Cerebellar nuclear complex (tissue), 1 donor: ENCODE data around the gene MLXIP.

Experiments used
- DNase-seq, 2 experiments: peaks; one replicate each; lab custom pipeline; 2025; lab: John Stamatoyannopoulos, UW

MLXIP gene

GRCh38 chr12:122079033-122079531, 526 bp downstream of the MLXIP start:
- no peak for DNase-seq

- DNase-seq, result no peak
Observed at GRCh38 chr12:122079532-122080081, 1.1 kb downstream of the MLXIP start.

GRCh38 chr12:122080149-122081082, 1.9 kb downstream of the MLXIP start:
- DNase-seq, result peak; percentile 10 to 54

GRCh38 chr12:122081083-122081696, 2.6 kb downstream of the MLXIP start:
- no peak for DNase-seq

- no peak for DNase-seq
Observed at GRCh38 chr12:122081697-122082221, 3.2 kb downstream of the MLXIP start.

GRCh38 chr12:122082621-122083356, 4.2 kb downstream of the MLXIP start:
- DNase-seq, result no peak

GRCh38 chr12:122084857-122085405, 6.4 kb downstream of the MLXIP start:
- no peak for DNase-seq

GRCh38 chr12:122085591-122085990, 7.0 kb downstream of the MLXIP start:
- DNase-seq, result no peak

- no peak for DNase-seq
Observed at GRCh38 chr12:122086116-122086515, 7.6 kb downstream of the MLXIP start.

- DNase-seq, result no peak
Observed at GRCh38 chr12:122086641-122087285, 8.2 kb downstream of the MLXIP start.

GRCh38 chr12:122087431-122088178, 9.0 kb downstream of the MLXIP start:
- DNase-seq, result no peak

- no peak for DNase-seq
Observed at GRCh38 chr12:122088179-122088810, 9.7 kb downstream of the MLXIP start.

GRCh38 chr12:122089077-122089476, 10.5 kb downstream of the MLXIP start:
- DNase-seq, result no peak

- DNase-seq, result no peak
Observed at GRCh38 chr12:122090759-122091515, 12.4 kb downstream of the MLXIP start.

GRCh38 chr12:122093098-122093883, 14.7 kb downstream of the MLXIP start:
- DNase-seq, result no peak

GRCh38 chr12:122094137-122094734, 15.7 kb downstream of the MLXIP start:
- DNase-seq, result no peak

- no peak for DNase-seq
Observed at GRCh38 chr12:122094735-122095631, 16.4 kb downstream of the MLXIP start.
